Vagina (tissue), 2 donors: ENCODE measurements around the gene TYMS.

Source experiments
- POLR2AphosphoS5 ChIP-seq, 2 donors: sonication (generic); formaldehyde crosslinking; IDR thresholded peaks; one replicate each; pipeline ENCODE4 v1.9.0; 2017; ENCODE audit warnings: antibody characterized with exemption in 2 of 2, mild to moderate bottlenecking in 2 of 2, low read depth in 1 of 2; ENCODE audit not compliant: insufficient read depth in 1 of 2
- TF ChIP-seq, protein P1 (sequence below), 3 experiments: fragments of 450-650 bp in 2 of 3; fragments of 200-600 bp in 1 of 3; sonication (generic) in 1 of 3; IDR thresholded peaks; one replicate each; pipeline ENCODE4 v1.5.1; 2017 to 2019; ENCODE audit warnings: antibody characterized with exemption in 3 of 3, mild to moderate bottlenecking in 2 of 3, moderate library complexity in 2 of 3

DNA sequence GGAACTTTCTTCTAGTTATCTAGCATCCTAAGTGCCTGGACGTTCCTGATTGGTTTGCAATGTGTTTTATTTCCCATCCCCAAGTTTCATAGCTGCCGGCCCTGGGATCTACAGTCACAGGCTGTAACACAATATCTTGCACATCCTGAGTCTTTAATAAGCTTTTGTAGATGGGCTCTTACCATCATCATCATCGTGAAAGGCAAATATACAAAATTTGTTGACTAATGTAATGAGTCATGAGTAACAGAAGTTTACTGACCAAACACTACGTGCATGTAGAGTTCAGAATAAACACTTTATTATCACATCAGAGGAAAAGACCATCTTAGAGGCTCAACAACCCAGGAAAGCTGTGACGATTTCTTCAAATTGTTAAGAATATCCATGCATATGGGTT lies 8.1 kb upstream of the TYMS start:
- TF ChIP-seq, protein P1, sequence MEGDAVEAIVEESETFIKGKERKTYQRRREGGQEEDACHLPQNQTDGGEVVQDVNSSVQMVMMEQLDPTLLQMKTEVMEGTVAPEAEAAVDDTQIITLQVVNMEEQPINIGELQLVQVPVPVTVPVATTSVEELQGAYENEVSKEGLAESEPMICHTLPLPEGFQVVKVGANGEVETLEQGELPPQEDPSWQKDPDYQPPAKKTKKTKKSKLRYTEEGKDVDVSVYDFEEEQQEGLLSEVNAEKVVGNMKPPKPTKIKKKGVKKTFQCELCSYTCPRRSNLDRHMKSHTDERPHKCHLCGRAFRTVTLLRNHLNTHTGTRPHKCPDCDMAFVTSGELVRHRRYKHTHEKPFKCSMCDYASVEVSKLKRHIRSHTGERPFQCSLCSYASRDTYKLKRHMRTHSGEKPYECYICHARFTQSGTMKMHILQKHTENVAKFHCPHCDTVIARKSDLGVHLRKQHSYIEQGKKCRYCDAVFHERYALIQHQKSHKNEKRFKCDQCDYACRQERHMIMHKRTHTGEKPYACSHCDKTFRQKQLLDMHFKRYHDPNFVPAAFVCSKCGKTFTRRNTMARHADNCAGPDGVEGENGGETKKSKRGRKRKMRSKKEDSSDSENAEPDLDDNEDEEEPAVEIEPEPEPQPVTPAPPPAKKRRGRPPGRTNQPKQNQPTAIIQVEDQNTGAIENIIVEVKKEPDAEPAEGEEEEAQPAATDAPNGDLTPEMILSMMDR (IDR thresholded peaks at IDR 0.05): no peak
- no peak for TF ChIP-seq POLR2AphosphoS5 (IDR thresholded peaks at IDR 0.05; ENCODE audit: insufficient read depth in 1 of 2, low read depth in 1 of 2)
